Lung (tissue), 12 donors: ENCODE data around the gene CYSTM1. TPM values are rescaled to one million over a fixed set of nuclear protein-coding genes. Genes with fewer than 3 reads are reported as not detected.

Experiments used
- ATAC-seq: fragments of 200-7000 bp; cut with Tn5 transposase; one replicate; pipeline ENCODE4 v1.9.1; 2020; ENCODE audit warnings: moderate number of reproducible peaks; ENCODE audit not compliant: insufficient read depth, low FRiP score
- DNase-seq, 3 donors: peaks; one replicate each; pipeline ENCODE4 v3.0.0-alpha.2; 2013 to 2017
- H3K27ac ChIP-seq, 2 donors: one replicate each; pipeline ENCODE4 v1.5.1; 2013; ENCODE audit warnings: mild to moderate bottlenecking in 2 of 2, moderate library complexity in 2 of 2, control low read depth in 1 of 2, inconsistent platforms in 1 of 2, low read depth in 1 of 2, low read length in 1 of 2
- H3K27me3 ChIP-seq, 3 donors: one replicate each; pipeline ENCODE4 v1.5.1; 2013; ENCODE audit warnings: low read length in 2 of 3; ENCODE audit not compliant: control insufficient read depth in 3 of 3, insufficient read depth in 3 of 3
- H3K36me3 ChIP-seq, 4 donors: one replicate each; pipeline ENCODE4 v1.5.1; 2013; ENCODE audit warnings: low read length in 4 of 4, mild to moderate bottlenecking in 1 of 4, moderate library complexity in 1 of 4; ENCODE audit not compliant: control insufficient read depth in 4 of 4, insufficient read depth in 4 of 4
- H3K4me1 ChIP-seq, 5 donors: one replicate each; pipeline ENCODE4 v1.5.1; 2013; ENCODE audit warnings: low read length in 5 of 5, mild to moderate bottlenecking in 2 of 5, moderate library complexity in 1 of 5; ENCODE audit not compliant: control insufficient read depth in 5 of 5, insufficient read depth in 5 of 5
- H3K4me3 ChIP-seq: one replicate; pipeline ENCODE4 v1.5.1; 2013; ENCODE audit warnings: mild to moderate bottlenecking, control low read depth, moderate library complexity
- H3K9ac ChIP-seq, 2 donors: one replicate each; pipeline ENCODE4 v1.5.1; 2013; ENCODE audit warnings: low read length in 2 of 2, control low read depth in 1 of 2; ENCODE audit not compliant: insufficient read depth in 1 of 2
- H3K9me3 ChIP-seq, 4 donors: one replicate each; pipeline ENCODE4 v1.5.1; 2013; ENCODE audit warnings: low read length in 3 of 4, mild to moderate bottlenecking in 1 of 4, moderate library complexity in 1 of 4; ENCODE audit not compliant: control insufficient read depth in 4 of 4, insufficient read depth in 3 of 4
- WGBS, 2 donors: extraction: QIAGEN DNeasy Blood & Tissue Kit; methylation state at CpG; one replicate each; pipeline ENCODE4 v1.1.7; 2013; 5-methylcytosine and 5-hydroxymethylcytosine counted together
- polyA plus RNA-seq, 2 donors: library from polyadenylated mRNA; stranded (reverse); fragments of 200-250 nt; gene quantifications; one replicate each; pipeline ENCODE4 v1.2.1, GENCODE V29; 2013
- total RNA-seq, 2 donors: library from RNA; depleted of rRNA in 1 of 2; stranded (reverse); fragments of >200 nt in 1 of 2; gene quantifications; one replicate each; pipeline ENCODE4 v1.2.1, GENCODE V29; 2014 to 2021
- TF ChIP-seq, protein P1 (sequence below): IDR thresholded peaks from 2 replicates; pipeline ENCODE4 v1.5.1; 2012; ENCODE audit warnings: mild to moderate bottlenecking; ENCODE audit errors: control extremely low read depth, extremely low read depth
- donor health status: control.
- donor health status: control.
- donor health status: Bipolar disorder and iron deficiency.
- donor health status: healthy.
- donor health status: DM: yes; HTN: yes; CAD: no.

The CYSTM1 gene
- total and polyA plus RNA-seq, 4 donors, result 37.1 to 274 (median 107) TPM

GRCh38 chr5:140261403-140262171, 86.6 kb downstream of the CYSTM1 start:
- ATAC-seq (peak; percentile 87), DNase-seq (no peak)
- Histone ChIP-seq H3K4me1 (peaks cover 0 to 21% (median 0%) of the 10 kb centered on the region in 5 donors), H3K27me3 (no peaks in the 10 kb centered on the region), H3K4me3 (no peak overlapping the region), H3K9me3 (no peaks in the 10 kb centered on the region), H3K27ac (peak overlapping the region; percentile 72 to 86), H3K9ac (no peak overlapping the region), H3K36me3 (peaks cover 0 to 6% (median 3%) of the 10 kb centered on the region in 4 donors)
- WGBS, 2 donors, result 25 to 49% methylated on average over 8 of the region's 8 CpGs
- TF ChIP-seq, protein P1, sequence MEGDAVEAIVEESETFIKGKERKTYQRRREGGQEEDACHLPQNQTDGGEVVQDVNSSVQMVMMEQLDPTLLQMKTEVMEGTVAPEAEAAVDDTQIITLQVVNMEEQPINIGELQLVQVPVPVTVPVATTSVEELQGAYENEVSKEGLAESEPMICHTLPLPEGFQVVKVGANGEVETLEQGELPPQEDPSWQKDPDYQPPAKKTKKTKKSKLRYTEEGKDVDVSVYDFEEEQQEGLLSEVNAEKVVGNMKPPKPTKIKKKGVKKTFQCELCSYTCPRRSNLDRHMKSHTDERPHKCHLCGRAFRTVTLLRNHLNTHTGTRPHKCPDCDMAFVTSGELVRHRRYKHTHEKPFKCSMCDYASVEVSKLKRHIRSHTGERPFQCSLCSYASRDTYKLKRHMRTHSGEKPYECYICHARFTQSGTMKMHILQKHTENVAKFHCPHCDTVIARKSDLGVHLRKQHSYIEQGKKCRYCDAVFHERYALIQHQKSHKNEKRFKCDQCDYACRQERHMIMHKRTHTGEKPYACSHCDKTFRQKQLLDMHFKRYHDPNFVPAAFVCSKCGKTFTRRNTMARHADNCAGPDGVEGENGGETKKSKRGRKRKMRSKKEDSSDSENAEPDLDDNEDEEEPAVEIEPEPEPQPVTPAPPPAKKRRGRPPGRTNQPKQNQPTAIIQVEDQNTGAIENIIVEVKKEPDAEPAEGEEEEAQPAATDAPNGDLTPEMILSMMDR, result no peak

DNA sequence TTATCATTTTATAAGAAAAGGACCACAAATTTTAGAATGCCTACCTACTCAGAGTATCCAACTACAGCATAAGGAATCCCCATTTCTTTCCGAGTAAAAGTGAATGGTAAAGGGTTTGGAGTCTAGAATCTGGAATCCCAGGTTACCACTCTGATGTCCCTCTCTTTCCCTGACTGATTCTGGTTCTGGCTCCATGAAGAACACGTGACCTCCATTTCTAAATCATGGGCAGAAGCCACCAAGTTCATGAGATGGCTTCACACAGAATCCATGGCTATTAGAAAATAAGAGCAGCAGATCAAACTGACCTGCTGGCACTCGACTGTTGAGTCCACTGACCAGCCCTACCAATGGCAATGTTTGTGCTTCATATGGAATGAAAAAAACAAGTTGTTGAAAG, 87.2 kb downstream of the CYSTM1 start:
- no peaks in the 10 kb centered on the region for H3K9me3 ChIP-seq
- H3K36me3 ChIP-seq, result peaks cover 0 to 10% (median 3%) of the 10 kb centered on the region in 4 donors
- no peak for DNase-seq
- WGBS, 2 donors, result 88 to 94% methylated on average over 3 of the region's 3 CpGs
- ATAC-seq, result no peak
- H3K4me1 ChIP-seq, result peaks cover 0 to 27% (median 0%) of the 10 kb centered on the region in 5 donors
- H3K9ac ChIP-seq, result no peak overlapping the region
- H3K4me3 ChIP-seq, result no peak overlapping the region
- no peaks in the 10 kb centered on the region for H3K27me3 ChIP-seq
- TF ChIP-seq, protein P1, result no peak
- H3K27ac ChIP-seq, result peak overlapping the region; percentile 32 to 72

GRCh38 chr5:140262839-140263238, 87.9 kb downstream of the CYSTM1 start:
- H3K36me3 ChIP-seq, result peaks cover 0 to 7% (median 3%) of the 10 kb centered on the region in 4 donors
- DNase-seq, result no peak
- no peak overlapping the region for H3K4me3 ChIP-seq
- WGBS, 2 donors, result 81 to 91% methylated on average over 3 of the region's 3 CpGs
- no peaks in the 10 kb centered on the region for H3K27me3 ChIP-seq
- ATAC-seq, result no peak
- TF ChIP-seq, protein P1, result no peak
- H3K9ac ChIP-seq, result no peak overlapping the region
- H3K4me1 ChIP-seq, result peaks cover 0 to 29% (median 0%) of the 10 kb centered on the region in 5 donors
- H3K9me3 ChIP-seq, result no peaks in the 10 kb centered on the region
- peak overlapping the region in 1 of 2 donors; percentile 36 for H3K27ac ChIP-seq
